HL-60 (cell line): Measurements from ENCODE around the gene PEX1.

Experiments
- DNase-seq, 2 experiments: peaks; one replicate each; pipeline ENCODE4 v3.0.0-alpha.2; 2010 to 2020; ENCODE audit warnings: low read depth in 1 of 2, low spot score in 1 of 2
- H3K27ac ChIP-seq: fragments of 250-450 bp; sonication (Bioruptor Pico); replicated peaks from 2 replicates; pipeline ENCODE4 v1.5.1; 2020; ENCODE audit warnings: mild to moderate bottlenecking, moderate library complexity
- H3K27me3 ChIP-seq: fragments of 250-450 bp; sonication (Bioruptor Pico); 2 replicates; pipeline ENCODE4 v1.5.1; 2021; ENCODE audit warnings: mild to moderate bottlenecking, moderate library complexity; ENCODE audit not compliant: insufficient read depth, poor library complexity, severe bottlenecking
- H3K4me3 ChIP-seq: replicated peaks from 2 replicates; pipeline ENCODE4 v1.5.1; 2011; ENCODE audit warnings: mild to moderate bottlenecking, control low read depth, low read length; ENCODE audit not compliant: insufficient read depth
- GABPA ChIP-seq: IDR thresholded peaks from 2 replicates; pipeline ENCODE4 v1.6.1; 2012; ENCODE audit warnings: low read depth
- POLR2AphosphoS5 ChIP-seq: IDR thresholded peaks from 2 replicates; pipeline ENCODE4 v1.6.1; 2012; ENCODE audit warnings: low read depth
- SPI1 ChIP-seq: IDR thresholded peaks from 2 replicates; pipeline ENCODE4 v1.6.1; 2012; ENCODE audit warnings: low read depth, mild to moderate bottlenecking, borderline replicate concordance
- TF ChIP-seq, protein P1 (sequence below): IDR thresholded peaks from one replicate; pipeline ENCODE4 v1.5.1; 2011; ENCODE audit warnings: low read length, control low read depth, inconsistent platforms; ENCODE audit not compliant: insufficient read depth
- TF ChIP-seq, protein P2 (sequence below): IDR thresholded peaks from 2 replicates; pipeline ENCODE4 v1.6.1; 2012; ENCODE audit warnings: low read depth; ENCODE audit not compliant: insufficient replicate concordance

The PEX1 gene

DNA sequence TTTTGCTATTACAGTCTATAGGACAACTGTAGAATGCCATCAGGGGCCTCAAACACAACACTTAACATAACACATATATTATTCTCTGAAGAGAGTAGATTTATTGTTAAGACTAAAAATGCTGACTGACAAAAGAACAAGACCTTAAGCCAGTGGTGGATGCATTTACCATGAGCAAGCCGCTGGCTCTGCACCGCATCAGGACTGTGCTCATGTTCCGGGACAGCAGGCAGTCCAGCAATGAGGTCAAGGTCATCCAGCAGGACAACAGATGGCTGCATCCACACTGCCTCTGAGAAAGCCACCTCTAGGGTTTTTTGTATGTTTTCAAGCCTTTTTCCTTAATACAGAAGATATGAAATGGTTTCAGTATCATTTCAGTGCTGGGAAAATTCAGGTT lies 23.8 kb downstream of the PEX1 start:
- no peak overlapping the region for H3K27ac ChIP-seq
- DNase-seq, result no peak
- no peak overlapping the region for H3K4me3 ChIP-seq
- no peaks in the 10 kb centered on the region for H3K27me3 ChIP-seq
- TF ChIP-seq, protein P1, sequence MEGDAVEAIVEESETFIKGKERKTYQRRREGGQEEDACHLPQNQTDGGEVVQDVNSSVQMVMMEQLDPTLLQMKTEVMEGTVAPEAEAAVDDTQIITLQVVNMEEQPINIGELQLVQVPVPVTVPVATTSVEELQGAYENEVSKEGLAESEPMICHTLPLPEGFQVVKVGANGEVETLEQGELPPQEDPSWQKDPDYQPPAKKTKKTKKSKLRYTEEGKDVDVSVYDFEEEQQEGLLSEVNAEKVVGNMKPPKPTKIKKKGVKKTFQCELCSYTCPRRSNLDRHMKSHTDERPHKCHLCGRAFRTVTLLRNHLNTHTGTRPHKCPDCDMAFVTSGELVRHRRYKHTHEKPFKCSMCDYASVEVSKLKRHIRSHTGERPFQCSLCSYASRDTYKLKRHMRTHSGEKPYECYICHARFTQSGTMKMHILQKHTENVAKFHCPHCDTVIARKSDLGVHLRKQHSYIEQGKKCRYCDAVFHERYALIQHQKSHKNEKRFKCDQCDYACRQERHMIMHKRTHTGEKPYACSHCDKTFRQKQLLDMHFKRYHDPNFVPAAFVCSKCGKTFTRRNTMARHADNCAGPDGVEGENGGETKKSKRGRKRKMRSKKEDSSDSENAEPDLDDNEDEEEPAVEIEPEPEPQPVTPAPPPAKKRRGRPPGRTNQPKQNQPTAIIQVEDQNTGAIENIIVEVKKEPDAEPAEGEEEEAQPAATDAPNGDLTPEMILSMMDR, result no peak
- TF ChIP-seq POLR2AphosphoS5 (no peak), SPI1 (no peak)
- TF ChIP-seq, protein P2, sequence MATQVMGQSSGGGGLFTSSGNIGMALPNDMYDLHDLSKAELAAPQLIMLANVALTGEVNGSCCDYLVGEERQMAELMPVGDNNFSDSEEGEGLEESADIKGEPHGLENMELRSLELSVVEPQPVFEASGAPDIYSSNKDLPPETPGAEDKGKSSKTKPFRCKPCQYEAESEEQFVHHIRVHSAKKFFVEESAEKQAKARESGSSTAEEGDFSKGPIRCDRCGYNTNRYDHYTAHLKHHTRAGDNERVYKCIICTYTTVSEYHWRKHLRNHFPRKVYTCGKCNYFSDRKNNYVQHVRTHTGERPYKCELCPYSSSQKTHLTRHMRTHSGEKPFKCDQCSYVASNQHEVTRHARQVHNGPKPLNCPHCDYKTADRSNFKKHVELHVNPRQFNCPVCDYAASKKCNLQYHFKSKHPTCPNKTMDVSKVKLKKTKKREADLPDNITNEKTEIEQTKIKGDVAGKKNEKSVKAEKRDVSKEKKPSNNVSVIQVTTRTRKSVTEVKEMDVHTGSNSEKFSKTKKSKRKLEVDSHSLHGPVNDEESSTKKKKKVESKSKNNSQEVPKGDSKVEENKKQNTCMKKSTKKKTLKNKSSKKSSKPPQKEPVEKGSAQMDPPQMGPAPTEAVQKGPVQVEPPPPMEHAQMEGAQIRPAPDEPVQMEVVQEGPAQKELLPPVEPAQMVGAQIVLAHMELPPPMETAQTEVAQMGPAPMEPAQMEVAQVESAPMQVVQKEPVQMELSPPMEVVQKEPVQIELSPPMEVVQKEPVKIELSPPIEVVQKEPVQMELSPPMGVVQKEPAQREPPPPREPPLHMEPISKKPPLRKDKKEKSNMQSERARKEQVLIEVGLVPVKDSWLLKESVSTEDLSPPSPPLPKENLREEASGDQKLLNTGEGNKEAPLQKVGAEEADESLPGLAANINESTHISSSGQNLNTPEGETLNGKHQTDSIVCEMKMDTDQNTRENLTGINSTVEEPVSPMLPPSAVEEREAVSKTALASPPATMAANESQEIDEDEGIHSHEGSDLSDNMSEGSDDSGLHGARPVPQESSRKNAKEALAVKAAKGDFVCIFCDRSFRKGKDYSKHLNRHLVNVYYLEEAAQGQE, result no peak

DNA sequence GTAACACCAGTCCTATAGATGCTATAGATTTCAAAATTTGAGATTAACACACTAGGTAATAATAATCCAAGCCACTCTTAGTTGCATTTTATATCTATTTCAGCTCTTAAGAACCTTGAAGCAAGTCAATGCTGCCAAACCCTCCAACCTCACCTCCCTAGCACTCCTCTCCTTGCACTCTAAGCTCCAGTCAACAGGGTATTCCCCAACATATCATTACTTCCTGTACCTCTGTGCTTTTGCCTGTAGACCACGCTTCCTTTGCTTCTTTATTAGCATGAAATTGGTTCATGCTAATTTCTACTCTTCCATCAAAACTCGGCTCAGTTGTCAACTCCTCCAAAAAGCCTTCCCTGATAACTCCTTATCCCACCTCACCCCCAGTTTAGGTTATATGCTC lies 24.6 kb downstream of the PEX1 start:
- no peaks in the 10 kb centered on the region for H3K27me3 ChIP-seq
- TF ChIP-seq, protein P1, result no peak
- TF ChIP-seq GABPA (no peak), POLR2AphosphoS5 (no peak), SPI1 (no peak)
- TF ChIP-seq, protein P2, result no peak
- no peak for DNase-seq
- H3K27ac ChIP-seq, result no peak overlapping the region
- no peak overlapping the region for H3K4me3 ChIP-seq

DNA sequence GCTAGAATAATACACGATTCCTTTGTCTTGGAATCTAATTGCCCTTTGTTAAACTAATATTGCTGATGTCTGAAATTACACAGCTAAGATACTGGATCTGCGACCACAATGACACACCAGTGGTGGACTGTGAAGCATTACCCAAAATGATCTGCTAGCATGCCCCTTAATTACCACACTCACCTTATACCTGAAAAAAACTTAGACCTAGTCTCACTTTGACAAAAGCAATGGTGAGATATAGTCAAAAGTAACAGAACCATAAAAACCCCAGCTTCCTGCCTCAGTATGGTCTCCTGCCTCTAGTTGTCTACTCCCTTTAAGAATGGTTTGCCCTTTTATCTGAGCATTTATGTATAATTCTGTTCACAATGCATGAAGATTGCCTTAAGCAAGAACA lies 29.8 kb downstream of the PEX1 start:
- no peak overlapping the region for H3K27ac ChIP-seq
- TF ChIP-seq, protein P1, result no peak
- TF ChIP-seq, protein P2, result no peak
- TF ChIP-seq GABPA (no peak), POLR2AphosphoS5 (no peak), SPI1 (no peak)
- H3K27me3 ChIP-seq, result no peaks in the 10 kb centered on the region
- H3K4me3 ChIP-seq, result no peak overlapping the region
- DNase-seq, result no peak
